H1 (cell line): ENCODE measurements around the gene PABPC1L.
"Not testable (repeated sequence)": the region's sequence is repeated elsewhere in the genome, so short reads cannot be mapped to it uniquely, and the experiment has no call there.

ENCODE experiments used
- BRCA1 ChIP-seq: IDR thresholded peaks from 2 replicates; pipeline ENCODE4 v1.6.1; 2012; ENCODE audit warnings: low read depth, low read length, improper control_type of control experiment
- CEBPB ChIP-seq: IDR thresholded peaks from 2 replicates; pipeline ENCODE4 v1.6.1; 2012; ENCODE audit warnings: low read depth, low read length
- EP300 ChIP-seq, 2 experiments: IDR thresholded peaks; 1 replicate in 1 of 2; 2 replicates in 1 of 2; pipeline ENCODE4 v1.6.1; 2011 to 2012; ENCODE audit warnings: low read depth in 2 of 2, low read length in 2 of 2, mild to moderate bottlenecking in 2 of 2, borderline replicate concordance in 1 of 2, inconsistent platforms in 1 of 2, moderate library complexity in 1 of 2
- EZH2 ChIP-seq: fragments of 200-600 bp; sonication (generic); IDR thresholded peaks from 2 replicates; pipeline ENCODE4 v1.7.1; 2012; ENCODE audit warnings: low read depth, mild to moderate bottlenecking, moderate library complexity, low read length, inconsistent platforms; ENCODE audit not compliant: severe bottlenecking
- FOSL1 ChIP-seq: IDR thresholded peaks from 2 replicates; pipeline ENCODE4 v1.6.1; 2011; ENCODE audit warnings: mild to moderate bottlenecking, low read depth, low read length, moderate library complexity; ENCODE audit not compliant: insufficient read depth
- POLR2AphosphoS5 ChIP-seq: IDR thresholded peaks from 2 replicates; pipeline ENCODE4 v1.6.1; 2011; ENCODE audit warnings: low read depth, low read length
- RAD21 ChIP-seq, 2 experiments: IDR thresholded peaks in 1 of 2; conservative IDR thresholded peaks in 1 of 2; 2 replicates each; pipeline ENCODE4 v1.6.1; 2011; ENCODE audit warnings: low read depth in 2 of 2, low read length in 2 of 2, improper control_type of control experiment in 1 of 2, inconsistent platforms in 1 of 2, mild to moderate bottlenecking in 1 of 2, moderate library complexity in 1 of 2
- SIRT6 ChIP-seq: IDR thresholded peaks from one replicate; pipeline ENCODE4 v1.7.1; 2012; ENCODE audit warnings: low read length, inconsistent platforms
- TAF7 ChIP-seq: optimal IDR thresholded peaks from 2 replicates; pipeline ENCODE3; 2011; ENCODE audit warnings: low read depth, mild to moderate bottlenecking, inconsistent platforms, low read length, moderate library complexity, borderline replicate concordance
- TCF12 ChIP-seq: IDR thresholded peaks from 2 replicates; pipeline ENCODE4 v1.6.1; 2011; ENCODE audit warnings: low read depth, mild to moderate bottlenecking, low read length
- ZNF274 ChIP-seq: IDR thresholded peaks from 2 replicates; pipeline ENCODE4 v1.7.0; 2012; ENCODE audit warnings: low read length, borderline replicate concordance; ENCODE audit errors: extremely low read depth
- TF ChIP-seq, protein P1 (sequence below): IDR thresholded peaks from 2 replicates; pipeline ENCODE4 v1.6.1; 2012; ENCODE audit warnings: inconsistent platforms
- TF ChIP-seq, protein P2 (sequence below), 3 experiments: IDR thresholded peaks; 1 replicate in 2 of 3; 2 replicates in 1 of 3; pipeline versions ENCODE4 v1.5.1 to v1.6.1; 2011; ENCODE audit warnings: low read length in 3 of 3, mild to moderate bottlenecking in 3 of 3, inconsistent platforms in 2 of 3, low read depth in 1 of 3, moderate library complexity in 1 of 3; ENCODE audit not compliant: insufficient read depth in 1 of 3; ENCODE audit errors: control extremely low read depth in 1 of 3

DNA sequence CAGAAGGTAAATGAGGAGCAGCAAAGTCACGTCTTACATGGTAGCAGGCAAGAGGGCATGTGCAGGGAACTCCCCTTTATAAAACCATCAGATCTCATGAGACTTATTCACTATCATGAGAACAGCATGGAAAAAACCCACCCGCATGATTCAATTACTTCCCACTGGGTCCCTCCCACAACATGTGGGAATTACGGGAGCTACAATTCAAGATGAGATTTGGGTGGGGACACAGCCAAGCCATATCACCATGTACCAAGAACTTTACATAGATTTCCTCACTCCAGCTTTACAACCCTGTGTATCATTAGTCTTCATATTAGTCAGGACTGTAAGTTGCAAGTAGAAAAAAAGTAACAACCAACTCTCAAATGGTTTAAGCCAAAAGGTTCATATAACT is 45.4 kb upstream of the PABPC1L start:
- TF ChIP-seq EZH2; SIRT6; RAD21 (IDR thresholded peaks at IDR 0.05 in 1 of 2, conservative IDR thresholded peaks at IDR 0.05 in 1 of 2; ENCODE audit: low read depth in 2 of 2, low read length in 2 of 2); TAF7; POLR2AphosphoS5; TCF12; ZNF274; FOSL1; CEBPB; EP300 (IDR thresholded peaks at IDR 0.05; ENCODE audit: borderline replicate concordance in 1 of 2, low read depth in 2 of 2, low read length in 2 of 2); BRCA1: not testable (repeated sequence)
- TF ChIP-seq, protein P1, sequence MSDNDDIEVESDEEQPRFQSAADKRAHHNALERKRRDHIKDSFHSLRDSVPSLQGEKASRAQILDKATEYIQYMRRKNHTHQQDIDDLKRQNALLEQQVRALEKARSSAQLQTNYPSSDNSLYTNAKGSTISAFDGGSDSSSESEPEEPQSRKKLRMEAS: not testable (repeated sequence)
- TF ChIP-seq, protein P2, sequence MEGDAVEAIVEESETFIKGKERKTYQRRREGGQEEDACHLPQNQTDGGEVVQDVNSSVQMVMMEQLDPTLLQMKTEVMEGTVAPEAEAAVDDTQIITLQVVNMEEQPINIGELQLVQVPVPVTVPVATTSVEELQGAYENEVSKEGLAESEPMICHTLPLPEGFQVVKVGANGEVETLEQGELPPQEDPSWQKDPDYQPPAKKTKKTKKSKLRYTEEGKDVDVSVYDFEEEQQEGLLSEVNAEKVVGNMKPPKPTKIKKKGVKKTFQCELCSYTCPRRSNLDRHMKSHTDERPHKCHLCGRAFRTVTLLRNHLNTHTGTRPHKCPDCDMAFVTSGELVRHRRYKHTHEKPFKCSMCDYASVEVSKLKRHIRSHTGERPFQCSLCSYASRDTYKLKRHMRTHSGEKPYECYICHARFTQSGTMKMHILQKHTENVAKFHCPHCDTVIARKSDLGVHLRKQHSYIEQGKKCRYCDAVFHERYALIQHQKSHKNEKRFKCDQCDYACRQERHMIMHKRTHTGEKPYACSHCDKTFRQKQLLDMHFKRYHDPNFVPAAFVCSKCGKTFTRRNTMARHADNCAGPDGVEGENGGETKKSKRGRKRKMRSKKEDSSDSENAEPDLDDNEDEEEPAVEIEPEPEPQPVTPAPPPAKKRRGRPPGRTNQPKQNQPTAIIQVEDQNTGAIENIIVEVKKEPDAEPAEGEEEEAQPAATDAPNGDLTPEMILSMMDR (IDR thresholded peaks at IDR 0.05; ENCODE audit: control extremely low read depth in 1 of 3, insufficient read depth in 1 of 3, low read depth in 1 of 3, low read length in 3 of 3): not testable (repeated sequence)
